ENCODE measurements around the gene KYAT1.

DNA sequence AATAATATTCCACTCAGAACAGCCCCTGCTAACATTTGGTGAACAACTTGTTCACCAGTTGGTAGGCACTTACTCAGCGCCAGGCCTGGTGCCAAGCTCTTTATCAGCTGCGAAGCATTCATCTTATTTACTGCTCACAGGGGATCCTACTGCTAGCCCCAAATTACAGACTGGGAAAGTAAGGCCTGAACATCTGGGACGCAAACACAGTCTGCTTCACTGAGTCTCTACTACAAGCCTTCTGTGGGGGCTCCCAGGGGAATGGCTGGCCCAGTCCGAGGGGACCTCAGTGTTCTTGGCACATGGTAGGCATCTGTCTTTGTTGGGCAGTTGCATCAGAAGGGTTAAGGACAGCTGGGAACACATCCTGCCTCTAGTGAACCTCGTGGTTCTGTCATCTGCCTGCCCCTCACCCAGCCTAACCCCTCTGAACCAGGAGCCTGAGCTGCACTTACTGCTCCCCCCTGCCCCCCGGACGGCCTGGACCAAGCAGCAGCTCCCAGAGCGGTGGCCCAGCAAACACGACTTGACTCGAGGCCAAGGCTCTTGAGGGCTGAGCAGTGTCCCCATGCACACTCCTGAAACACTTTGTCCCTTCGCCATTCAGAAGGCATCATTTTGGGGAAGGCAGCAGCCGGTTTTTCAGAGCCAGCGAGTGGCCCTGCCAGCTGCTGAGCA, 38.8 kb upstream of the KYAT1 start, which contains the start of gene PHYHD1:
- TF ChIP-seq CTCF (IDR thresholded peaks at IDR 0.05 in 4 of 5, conservative IDR thresholded peaks at IDR 0.05 in 1 of 5) = no peak
- TF ChIP-seq POLR2A (IDR thresholded peaks at IDR 0.05) = peak in 1 of 2 donors; percentile 10
